Naive thymus-derived CD4-positive, alpha-beta T cell (primary cell): Measurements from ENCODE around the gene FNDC1. TPM values are rescaled to one million over a fixed set of nuclear protein-coding genes. Genes with fewer than 3 reads are reported as not detected.

ENCODE experiments used
- ATAC-seq: fragments of 150-1000 bp; cut with Tn5 transposase; 2 replicates; pipeline ENCODE4 v1.10.0; 2021; ENCODE audit warnings: mild to moderate bottlenecking, moderate library complexity
- CTCF ChIA-PET: fragments of 350-600 bp; sonication (Branson Sonifier 250); formaldehyde crosslinking; loops from one replicate; lab custom pipeline; 2021; ENCODE audit warnings: antibody characterized with exemption; lab: Charles Lee
- POLR2A ChIA-PET: fragments of 350-600 bp; sonication (Branson Sonifier 250); formaldehyde crosslinking; loops from one replicate; lab custom pipeline; 2021; ENCODE audit warnings: antibody characterized with exemption, inconsistent platforms; lab: Charles Lee
- DNase-seq, 9 donors: peaks; one replicate each; pipeline versions ENCODE4 v3.0.0 to v3.0.0-alpha.2; 2020 to 2022; ENCODE audit warnings: mixed read lengths in 1 of 9
- H3K27ac ChIP-seq: one replicate; pipeline ENCODE4 v1.7.0; 2013; ENCODE audit warnings: mild to moderate bottlenecking, low read depth, low read length, moderate library complexity
- H3K27me3 ChIP-seq, 2 donors: one replicate each; pipeline ENCODE4 v1.7.0; 2013; ENCODE audit warnings: low read length in 2 of 2, mild to moderate bottlenecking in 2 of 2, moderate library complexity in 2 of 2; ENCODE audit not compliant: control insufficient read depth in 2 of 2, insufficient read depth in 2 of 2
- H3K36me3 ChIP-seq, 3 experiments: 1 replicate in 2 of 3; 2 replicates in 1 of 3; pipeline ENCODE4 v1.7.0; 2013; ENCODE audit warnings: low read length in 3 of 3, mild to moderate bottlenecking in 3 of 3, moderate library complexity in 1 of 3; ENCODE audit not compliant: insufficient read depth in 3 of 3, control insufficient read depth in 2 of 3
- H3K4me1 ChIP-seq, 2 donors: one replicate each; pipeline ENCODE4 v1.7.0; 2013; ENCODE audit warnings: low read length in 2 of 2, mild to moderate bottlenecking in 2 of 2, moderate library complexity in 1 of 2; ENCODE audit not compliant: control insufficient read depth in 2 of 2, insufficient read depth in 2 of 2
- H3K4me3 ChIP-seq: 2 replicates; pipeline ENCODE4 v1.7.0; 2013; ENCODE audit warnings: mild to moderate bottlenecking, low read length
- H3K9me3 ChIP-seq, 3 experiments: 1 replicate in 2 of 3; 2 replicates in 1 of 3; pipeline ENCODE4 v1.7.0; 2013; ENCODE audit warnings: low read length in 3 of 3; ENCODE audit not compliant: control insufficient read depth in 2 of 3
- H3K27ac Mint-ChIP-seq, 9 donors: one replicate each; pipeline ENCODE4 v1.8.0; 2020 to 2022; ENCODE audit warnings: mixed read lengths in 9 of 9, mild to moderate bottlenecking in 8 of 9, moderate library complexity in 5 of 9, inconsistent platforms in 2 of 9
- H3K27me3 Mint-ChIP-seq, 5 donors: one replicate each; pipeline ENCODE4 v1.8.0; 2021 to 2022; ENCODE audit warnings: mixed read lengths in 5 of 5, mild to moderate bottlenecking in 1 of 5
- H3K36me3 Mint-ChIP-seq, 5 donors: one replicate each; pipeline ENCODE4 v1.8.0; 2020 to 2022; ENCODE audit warnings: mixed read lengths in 5 of 5, mild to moderate bottlenecking in 3 of 5, inconsistent platforms in 1 of 5
- H3K4me1 Mint-ChIP-seq, 7 donors: one replicate each; pipeline ENCODE4 v1.8.0; 2020 to 2022; ENCODE audit warnings: mixed read lengths in 7 of 7, mild to moderate bottlenecking in 3 of 7, inconsistent platforms in 1 of 7
- H3K4me3 Mint-ChIP-seq, 10 donors: one replicate each; pipeline ENCODE4 v1.8.0; 2020 to 2022; ENCODE audit warnings: mild to moderate bottlenecking in 10 of 10, mixed read lengths in 10 of 10, moderate library complexity in 6 of 10, inconsistent platforms in 2 of 10
- H3K9me3 Mint-ChIP-seq, 11 donors: one replicate each; pipeline ENCODE4 v1.8.0; 2020 to 2022; ENCODE audit warnings: mixed read lengths in 11 of 11, mild to moderate bottlenecking in 4 of 11, inconsistent platforms in 1 of 11, moderate library complexity in 1 of 11
- intact Hi-C, 2 donors: fragments of 100-400 bp; cut with micrococcal nuclease; formaldehyde crosslinking; loops; one replicate each; pipeline ENCODE4 v1.15.1; 2023
- polyA plus RNA-seq, 2 donors: library from polyadenylated mRNA; unstranded; fragments of 300-500 nt; fragmentation: Illumina TruSeq; gene quantifications; one replicate each; pipeline ENCODE4 v1.2.3, GENCODE V29; 2021
- total RNA-seq, 6 experiments: library from RNA in 5 of 6; stranded (reverse) in 5 of 6; gene quantifications; 1 replicate in 5 of 6; 2 replicates in 1 of 6; pipeline ENCODE4 v1.2.3 and lab custom pipeline; 2021 to 2026

The FNDC1 gene
- total and polyA plus RNA-seq, 7 experiments from 2014 or later, result not detected

DNA sequence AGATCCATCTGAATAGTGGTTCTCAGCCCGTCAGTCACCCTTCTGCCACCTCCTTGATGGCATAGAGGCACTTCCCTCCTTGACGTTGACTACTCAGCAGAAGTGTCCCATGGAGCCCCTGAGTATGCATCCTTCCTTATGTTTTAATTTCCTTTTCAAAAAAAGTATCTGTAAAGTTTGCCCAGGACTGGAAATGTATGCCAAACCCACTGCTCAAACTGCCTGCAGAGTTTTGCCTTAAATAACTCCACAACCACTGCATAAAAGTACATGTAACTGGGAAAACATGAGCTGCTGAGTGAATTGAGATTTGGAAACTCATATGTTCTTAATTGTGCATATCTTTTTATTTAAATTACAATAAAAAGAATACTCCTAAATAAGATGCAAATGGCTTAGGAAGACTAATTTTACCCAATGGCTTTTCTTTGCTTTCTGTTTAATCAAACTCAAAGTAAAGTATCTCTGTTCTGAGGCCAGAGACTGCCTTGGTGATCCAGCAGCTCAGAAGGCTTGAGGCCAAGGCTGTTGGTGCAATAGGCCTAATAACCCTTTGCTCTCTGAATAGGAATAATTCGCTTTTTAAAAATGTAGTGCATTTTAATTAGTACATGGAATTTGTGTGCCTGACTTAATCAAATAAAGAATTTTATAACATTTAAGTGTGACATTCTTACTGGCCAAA is 90.4 kb downstream of the FNDC1 start:
- ChIA-PET CTCF (no interaction called here), POLR2A (no interaction called here)
- H3K9me3 Mint-ChIP-seq, result no peaks in the 10 kb centered on the region
- intact Hi-C loops, result loop anchor here (10.0 kb wide), 2 partner anchors 395 to 685 kb away; no protein-coding TSS in a partner anchor
- H3K36me3 Mint-ChIP-seq, result no peaks in the 10 kb centered on the region
- no peaks in the 10 kb centered on the region for H3K27me3 ChIP-seq
- H3K27ac Mint-ChIP-seq, result no peak overlapping the region
- no peaks in the 10 kb centered on the region for H3K4me1 ChIP-seq
- no peak for ATAC-seq
- H3K36me3 ChIP-seq, result no peaks in the 10 kb centered on the region
- no peaks in the 10 kb centered on the region for H3K9me3 ChIP-seq
- H3K4me1 Mint-ChIP-seq, result no peaks in the 10 kb centered on the region
- no peak overlapping the region for H3K4me3 ChIP-seq
- H3K27me3 Mint-ChIP-seq, result peaks cover 3 to 31% (median 14%) of the 10 kb centered on the region in 5 donors
- no peak for DNase-seq
- H3K27ac ChIP-seq, result no peak overlapping the region
- H3K4me3 Mint-ChIP-seq, result no peak overlapping the region

DNA sequence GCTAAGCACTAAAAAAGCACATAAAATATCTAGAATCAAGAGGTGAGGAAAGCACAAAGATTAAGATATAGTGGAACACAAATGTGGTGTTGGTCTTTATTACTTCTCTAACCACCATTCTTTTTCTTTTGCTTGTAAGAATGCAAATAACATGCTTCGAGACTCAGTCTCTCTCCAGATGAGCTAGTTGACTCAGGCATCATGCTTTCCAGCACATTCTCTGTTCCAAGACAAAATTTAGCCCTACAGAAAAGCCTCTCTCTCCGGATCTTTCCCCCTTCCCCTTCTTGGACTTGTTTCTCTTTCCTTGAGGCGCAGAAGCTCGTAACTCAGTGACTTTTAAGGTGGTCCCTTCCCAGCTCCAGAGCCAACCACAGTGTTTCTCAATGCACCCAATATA is 91.0 kb downstream of the FNDC1 start:
- ATAC-seq, result no peak
- no peak overlapping the region for H3K4me3 ChIP-seq
- ChIA-PET POLR2A (no interaction called here), CTCF (no interaction called here)
- Mint-ChIP-seq H3K4me3 (no peak overlapping the region), H3K27me3 (peaks cover 3 to 26% (median 11%) of the 10 kb centered on the region in 5 donors), H3K27ac (no peak overlapping the region), H3K36me3 (no peaks in the 10 kb centered on the region), H3K9me3 (no peaks in the 10 kb centered on the region), H3K4me1 (no peaks in the 10 kb centered on the region)
- no peaks in the 10 kb centered on the region for H3K4me1 ChIP-seq
- H3K27ac ChIP-seq, result no peak overlapping the region
- H3K36me3 ChIP-seq, result no peaks in the 10 kb centered on the region
- no peaks in the 10 kb centered on the region for H3K27me3 ChIP-seq
- intact Hi-C loops, result no loop called here
- H3K9me3 ChIP-seq, result no peaks in the 10 kb centered on the region
- DNase-seq, result no peak

DNA sequence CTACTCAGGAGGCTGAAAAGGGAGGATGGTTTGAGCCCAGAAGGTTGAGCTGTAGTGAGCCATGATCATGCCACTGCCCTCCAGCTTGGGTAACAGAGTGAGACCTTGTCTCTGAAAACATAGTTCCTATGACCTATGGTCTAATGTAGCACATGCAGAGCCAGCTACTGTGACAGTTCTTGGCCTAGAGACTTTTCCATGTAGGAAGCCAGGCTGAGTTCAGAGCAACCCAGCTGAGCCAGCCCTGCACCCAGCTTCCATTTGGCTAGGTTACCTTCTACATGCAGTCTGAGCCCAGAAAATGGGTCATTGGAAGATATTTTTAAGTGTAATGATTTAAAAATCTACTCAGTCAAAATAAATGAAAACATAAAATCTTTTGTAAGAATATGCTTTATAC is 92.8 kb downstream of the FNDC1 start:
- H3K36me3 Mint-ChIP-seq, result no peaks in the 10 kb centered on the region
- intact Hi-C loops, result no loop called here
- ChIA-PET POLR2A (no interaction called here), CTCF (interaction anchor here (1.6 kb wide), 1 partner anchor 9 kb away, joined by 5 read pairs; no protein-coding TSS in a partner anchor)
- no peak overlapping the region for H3K4me3 Mint-ChIP-seq
- Histone ChIP-seq H3K27me3 (no peaks in the 10 kb centered on the region), H3K27ac (no peak overlapping the region), H3K4me1 (no peaks in the 10 kb centered on the region), H3K36me3 (no peaks in the 10 kb centered on the region), H3K4me3 (no peak overlapping the region), H3K9me3 (no peaks in the 10 kb centered on the region)
- no peak for ATAC-seq
- no peaks in the 10 kb centered on the region for H3K4me1 Mint-ChIP-seq
- H3K27ac Mint-ChIP-seq, result no peak overlapping the region
- peaks cover 1 to 19% (median 8%) of the 10 kb centered on the region in 5 donors for H3K27me3 Mint-ChIP-seq
- peaks cover 0 to under 1% (median 0%) of the 10 kb centered on the region in 11 donors for H3K9me3 Mint-ChIP-seq
- DNase-seq, result no peak

DNA sequence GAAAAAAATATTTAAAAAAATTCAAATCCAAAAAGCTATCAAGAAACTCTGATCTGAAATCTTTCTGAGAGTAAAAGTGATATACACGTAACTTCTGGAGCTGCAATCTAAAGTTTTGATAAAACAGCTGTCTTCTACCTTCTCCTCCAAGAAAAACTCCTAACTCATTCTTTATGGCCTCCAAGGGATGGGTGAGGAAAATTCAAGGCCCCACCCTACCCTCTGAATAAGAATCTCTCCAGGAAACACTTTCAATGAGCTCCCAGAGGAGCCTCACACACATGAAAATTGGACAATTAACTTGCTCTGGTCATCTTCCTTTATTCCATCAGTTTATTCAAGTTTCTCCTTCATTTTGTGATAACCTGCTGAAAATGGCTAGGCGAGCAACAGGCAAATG is 93.4 kb downstream of the FNDC1 start:
- ChIA-PET CTCF (interaction anchor here (1.6 kb wide), 1 partner anchor 9 kb away, joined by 5 read pairs; no protein-coding TSS in a partner anchor), POLR2A (no interaction called here)
- DNase-seq (no peak), ATAC-seq (no peak)
- no peak overlapping the region for H3K27ac Mint-ChIP-seq
- H3K4me1 ChIP-seq, result no peaks in the 10 kb centered on the region
- H3K9me3 ChIP-seq, result no peaks in the 10 kb centered on the region
- intact Hi-C loops, result no loop called here
- no peaks in the 10 kb centered on the region for H3K4me1 Mint-ChIP-seq
- no peak overlapping the region for H3K4me3 ChIP-seq
- no peaks in the 10 kb centered on the region for H3K36me3 Mint-ChIP-seq
- H3K9me3 Mint-ChIP-seq, result peaks cover 0 to 6% (median 0%) of the 10 kb centered on the region in 11 donors
- no peak overlapping the region for H3K4me3 Mint-ChIP-seq
- no peaks in the 10 kb centered on the region for H3K27me3 ChIP-seq
- no peaks in the 10 kb centered on the region for H3K36me3 ChIP-seq
- H3K27me3 Mint-ChIP-seq, result peaks cover 3 to 25% (median 8%) of the 10 kb centered on the region in 5 donors
- no peak overlapping the region for H3K27ac ChIP-seq

DNA sequence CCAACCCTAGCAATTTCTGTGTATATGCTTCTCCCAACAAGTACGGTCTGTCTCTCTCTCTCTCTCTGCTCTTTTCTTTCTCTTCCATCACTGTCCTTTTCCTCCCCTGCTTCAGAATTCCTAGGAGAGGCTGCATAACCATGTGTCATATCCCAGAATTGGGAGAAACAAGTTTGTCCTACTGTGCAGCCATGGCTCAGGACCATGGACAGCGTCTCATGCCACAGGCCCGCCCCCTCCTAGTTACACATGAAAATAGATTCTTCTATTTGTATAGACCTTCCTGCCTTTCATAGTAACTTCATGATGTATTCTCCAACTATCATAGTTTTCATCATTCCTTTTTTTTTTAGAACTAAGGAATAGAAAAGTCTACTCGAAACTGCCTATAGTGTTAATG is 98.0 kb downstream of the FNDC1 start:
- Histone ChIP-seq H3K4me1 (no peaks in the 10 kb centered on the region), H3K9me3 (no peaks in the 10 kb centered on the region), H3K36me3 (no peaks in the 10 kb centered on the region), H3K27me3 (no peaks in the 10 kb centered on the region), H3K4me3 (no peak overlapping the region), H3K27ac (no peak overlapping the region)
- H3K36me3 Mint-ChIP-seq, result no peaks in the 10 kb centered on the region
- no peak overlapping the region for H3K4me3 Mint-ChIP-seq
- H3K9me3 Mint-ChIP-seq, result peaks cover 0 to 7% (median 0%) of the 10 kb centered on the region in 11 donors
- CTCF ChIA-PET, result no interaction called here
- POLR2A ChIA-PET, result no interaction called here
- no peak for ATAC-seq
- H3K4me1 Mint-ChIP-seq, result no peaks in the 10 kb centered on the region
- intact Hi-C loops, result no loop called here
- peaks cover 0 to 29% (median 25%) of the 10 kb centered on the region in 5 donors for H3K27me3 Mint-ChIP-seq
- DNase-seq, result no peak
- no peak overlapping the region for H3K27ac Mint-ChIP-seq

DNA sequence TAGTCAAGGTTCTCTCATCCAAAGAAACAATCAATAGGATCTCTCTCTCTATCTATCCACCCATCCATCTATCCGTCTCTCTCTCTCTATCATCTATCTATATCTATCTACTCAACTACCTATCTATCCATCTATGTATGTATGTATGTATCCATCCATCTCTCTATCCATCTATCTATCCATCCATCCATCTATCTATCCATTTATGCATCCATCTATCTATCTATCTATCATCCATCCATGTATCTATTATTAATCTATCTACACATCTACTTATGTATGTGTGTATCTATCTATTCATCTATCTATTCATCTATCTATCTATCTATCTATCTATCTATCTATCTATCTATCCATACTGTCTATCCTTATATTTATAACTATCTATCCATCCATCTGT is 99.3 kb downstream of the FNDC1 start:
- Mint-ChIP-seq H3K36me3 (no peaks in the 10 kb centered on the region), H3K4me1 (no peaks in the 10 kb centered on the region), H3K9me3 (peaks cover 0 to 7% (median 0%) of the 10 kb centered on the region in 11 donors), H3K27ac (no peak overlapping the region), H3K4me3 (no peak overlapping the region), H3K27me3 (peaks cover 0 to 25% (median 19%) of the 10 kb centered on the region in 5 donors)
- no peak for ATAC-seq
- Histone ChIP-seq H3K27me3 (no peaks in the 10 kb centered on the region), H3K9me3 (no peaks in the 10 kb centered on the region), H3K4me1 (no peaks in the 10 kb centered on the region), H3K4me3 (no peak overlapping the region), H3K27ac (no peak overlapping the region), H3K36me3 (no peaks in the 10 kb centered on the region)
- POLR2A ChIA-PET, result no interaction called here
- no peak for DNase-seq
- CTCF ChIA-PET, result no interaction called here
- intact Hi-C loops, result no loop called here

DNA sequence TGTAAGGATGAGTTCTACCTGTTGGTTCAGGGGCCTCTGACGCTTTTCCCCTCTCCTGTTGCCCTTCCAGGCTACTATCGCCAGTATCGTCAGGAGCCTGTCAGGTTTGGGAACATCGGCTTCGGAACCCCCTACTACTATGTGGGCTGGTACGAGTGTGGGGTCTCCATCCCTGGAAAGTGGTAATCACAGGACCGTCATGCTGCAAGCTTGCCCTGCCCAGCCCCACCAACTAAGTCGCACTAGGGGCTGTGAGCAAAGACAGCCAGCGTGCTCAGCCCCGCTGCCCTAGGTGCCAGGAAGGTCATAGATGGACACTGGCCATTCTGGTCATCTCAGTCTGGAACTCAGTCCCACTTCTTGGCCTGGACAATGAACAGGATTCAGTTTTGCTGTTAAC is 102.1 kb downstream of the FNDC1 start:
- H3K36me3 ChIP-seq, result no peaks in the 10 kb centered on the region
- ATAC-seq (no peak), DNase-seq (no peak)
- POLR2A ChIA-PET, result no interaction called here
- Mint-ChIP-seq H3K9me3 (peaks cover 0 to 7% (median 0%) of the 10 kb centered on the region in 11 donors), H3K27ac (no peak overlapping the region), H3K27me3 (peaks cover 2 to 35% (median 26%) of the 10 kb centered on the region in 5 donors), H3K36me3 (no peaks in the 10 kb centered on the region), H3K4me3 (no peak overlapping the region), H3K4me1 (no peaks in the 10 kb centered on the region)
- no peak overlapping the region for H3K27ac ChIP-seq
- no peaks in the 10 kb centered on the region for H3K9me3 ChIP-seq
- H3K27me3 ChIP-seq, result no peaks in the 10 kb centered on the region
- CTCF ChIA-PET, result no interaction called here
- no peak overlapping the region for H3K4me3 ChIP-seq
- intact Hi-C loops, result no loop called here
- H3K4me1 ChIP-seq, result no peaks in the 10 kb centered on the region
